PC-9 (cell line): ENCODE data around the gene IFITM1. TPM values are rescaled to one million over a fixed set of nuclear protein-coding genes. Genes with fewer than 3 reads are reported as not detected.

Experiments used
- BruUV-seq: library from RNA; stranded (reverse); fragments of 400-500 nt; replicated peaks from 2 replicates; lab custom pipeline; 2021; lab: Mats Ljungman, UMichigan
- CTCF ChIA-PET: fragments of 300-600 bp; sonication (Branson Sonifier 250); formaldehyde crosslinking; loops from one replicate; lab custom pipeline; 2022; ENCODE audit warnings: antibody characterized with exemption; lab: Charles Lee
- POLR2A ChIA-PET: fragments of 300-600 bp; sonication (Branson Sonifier 250); formaldehyde crosslinking; loops from one replicate; lab custom pipeline; 2022; ENCODE audit warnings: antibody characterized with exemption; ENCODE audit not compliant: unreplicated experiment; lab: Charles Lee
- DNase-seq, 2 experiments: peaks; one replicate each; pipeline versions ENCODE4 v3.0.0 to v3.0.0-alpha.2; 2015 to 2022; ENCODE audit warnings: mixed read lengths in 1 of 2
- H2AFZ ChIP-seq: fragments of 200-600 bp; sonication (generic); 2 replicates; pipeline ENCODE4 v1.8.1; 2017; ENCODE audit warnings: antibody characterized with exemption
- H3F3A ChIP-seq: fragments of 200-600 bp; sonication (generic); 2 replicates; pipeline ENCODE4 v1.8.1; 2017; ENCODE audit warnings: antibody characterized with exemption, mild to moderate bottlenecking, low read depth; ENCODE audit not compliant: insufficient read depth
- H3K27ac ChIP-seq: fragments of 200-600 bp; sonication (generic); 2 replicates; pipeline ENCODE4 v1.6.1; 2016; ENCODE audit warnings: mixed run types
- H3K27me3 ChIP-seq: fragments of 200-600 bp; sonication (generic); 2 replicates; pipeline ENCODE4 v1.6.1; 2016; ENCODE audit warnings: low read depth, mixed run types; ENCODE audit not compliant: insufficient read depth
- H3K36me3 ChIP-seq: fragments of 200-600 bp; sonication (generic); 2 replicates; pipeline ENCODE4 v1.6.1; 2016; ENCODE audit warnings: low read depth, mixed run types
- H3K4me1 ChIP-seq: fragments of 200-600 bp; sonication (generic); replicated peaks from 2 replicates; pipeline ENCODE4 v1.6.1; 2016; ENCODE audit warnings: mixed run types; ENCODE audit not compliant: insufficient read depth
- H3K4me2 ChIP-seq: fragments of 200-600 bp; sonication (generic); 2 replicates; pipeline ENCODE4 v1.6.1; 2017; ENCODE audit warnings: mixed run types
- H3K4me3 ChIP-seq: fragments of 200-600 bp; sonication (generic); 2 replicates; pipeline ENCODE4 v1.6.1; 2016; ENCODE audit warnings: mixed run types
- H3K79me2 ChIP-seq: fragments of 200-600 bp; sonication (generic); 2 replicates; pipeline ENCODE4 v1.6.1; 2017; ENCODE audit warnings: low read depth, mixed run types
- H3K9me2 ChIP-seq: fragments of 200-600 bp; sonication (generic); 2 replicates; pipeline ENCODE4 v1.8.1; 2017; ENCODE audit warnings: mild to moderate bottlenecking; ENCODE audit not compliant: insufficient read depth
- H3K9me3 ChIP-seq: fragments of 200-600 bp; sonication (generic); 2 replicates; pipeline ENCODE4 v1.8.1; 2016; ENCODE audit warnings: low read depth; ENCODE audit not compliant: insufficient read depth
- H4K20me1 ChIP-seq: fragments of 200-600 bp; sonication (generic); 2 replicates; pipeline ENCODE4 v1.8.1; 2017; ENCODE audit not compliant: insufficient read depth
- EZH2 ChIP-seq: fragments of 200-600 bp; sonication (generic); IDR thresholded peaks from 2 replicates; pipeline ENCODE4 v1.8.0; 2017; ENCODE audit warnings: antibody characterized with exemption, low read depth
- intact Hi-C: fragments of 100-400 bp; cut with micrococcal nuclease; formaldehyde crosslinking; loops from one replicate; pipeline ENCODE4 v1.10.0; 2022; ENCODE audit not compliant: unreplicated experiment
- total RNA-seq: library from RNA; stranded (reverse); gene quantifications from 2 replicates; pipeline ENCODE4 v1.2.3, GENCODE V29; 2021
- TF ChIP-seq, protein P1 (sequence below): fragments of 200-600 bp; sonication (generic); conservative IDR thresholded peaks from 2 replicates; pipeline ENCODE4 v1.6.1; 2017; ENCODE audit warnings: mixed run types, antibody characterized with exemption, mild to moderate bottlenecking, moderate library complexity

Gene IFITM1
- total RNA-seq, 1 experiment from 2014 or later = 9.5 TPM

DNA sequence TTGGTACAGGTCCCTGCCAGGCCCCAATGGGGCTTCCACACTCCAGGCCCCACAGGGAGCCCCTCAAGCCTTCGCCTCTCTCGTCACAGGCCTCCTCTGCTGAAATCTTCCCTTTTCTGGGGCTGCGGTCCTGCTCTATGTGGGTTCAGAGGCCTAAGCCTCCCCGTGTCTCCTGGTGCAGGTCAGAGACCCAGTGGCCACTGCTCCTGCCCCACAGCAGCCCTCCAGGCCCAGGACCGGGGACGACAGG is 12.7 kb downstream of the IFITM1 start:
- Histone ChIP-seq H3K9me3 (no peaks in the 10 kb centered on the region), H3K9me2 (no peaks in the 10 kb centered on the region), H3K79me2 (no peaks in the 10 kb centered on the region), H3K27me3 (no peaks in the 10 kb centered on the region), H2AFZ (no peak overlapping the region), H3K36me3 (no peaks in the 10 kb centered on the region), H3K4me2 (no peak overlapping the region), H4K20me1 (no peaks in the 10 kb centered on the region), H3K4me1 (no peaks in the 10 kb centered on the region), H3K4me3 (no peak overlapping the region), H3F3A (no peaks in the 10 kb centered on the region), H3K27ac (no peak overlapping the region)
- no peak for TF ChIP-seq EZH2
- TF ChIP-seq, protein P1, sequence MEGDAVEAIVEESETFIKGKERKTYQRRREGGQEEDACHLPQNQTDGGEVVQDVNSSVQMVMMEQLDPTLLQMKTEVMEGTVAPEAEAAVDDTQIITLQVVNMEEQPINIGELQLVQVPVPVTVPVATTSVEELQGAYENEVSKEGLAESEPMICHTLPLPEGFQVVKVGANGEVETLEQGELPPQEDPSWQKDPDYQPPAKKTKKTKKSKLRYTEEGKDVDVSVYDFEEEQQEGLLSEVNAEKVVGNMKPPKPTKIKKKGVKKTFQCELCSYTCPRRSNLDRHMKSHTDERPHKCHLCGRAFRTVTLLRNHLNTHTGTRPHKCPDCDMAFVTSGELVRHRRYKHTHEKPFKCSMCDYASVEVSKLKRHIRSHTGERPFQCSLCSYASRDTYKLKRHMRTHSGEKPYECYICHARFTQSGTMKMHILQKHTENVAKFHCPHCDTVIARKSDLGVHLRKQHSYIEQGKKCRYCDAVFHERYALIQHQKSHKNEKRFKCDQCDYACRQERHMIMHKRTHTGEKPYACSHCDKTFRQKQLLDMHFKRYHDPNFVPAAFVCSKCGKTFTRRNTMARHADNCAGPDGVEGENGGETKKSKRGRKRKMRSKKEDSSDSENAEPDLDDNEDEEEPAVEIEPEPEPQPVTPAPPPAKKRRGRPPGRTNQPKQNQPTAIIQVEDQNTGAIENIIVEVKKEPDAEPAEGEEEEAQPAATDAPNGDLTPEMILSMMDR = no peak
- DNase-seq = no peak
- intact Hi-C loops = no loop called here
- ChIA-PET POLR2A (no interaction called here), CTCF (no interaction called here)
- no TSS peak for BruUV-seq

- H3K4me2 ChIP-seq = no peak overlapping the region
- POLR2A ChIA-PET = no interaction called here
- H3K9me2 ChIP-seq = no peaks in the 10 kb centered on the region
- no peak overlapping the region for H3K27ac ChIP-seq
- H3K36me3 ChIP-seq = no peaks in the 10 kb centered on the region
- H2AFZ ChIP-seq = no peak overlapping the region
- intact Hi-C loops = no loop called here
- no peak overlapping the region for H3K4me3 ChIP-seq
- H3K79me2 ChIP-seq = no peaks in the 10 kb centered on the region
- BruUV-seq = no TSS peak
- H4K20me1 ChIP-seq = no peaks in the 10 kb centered on the region
- DNase-seq = no peak
- H3K9me3 ChIP-seq = no peaks in the 10 kb centered on the region
- H3K4me1 ChIP-seq = no peaks in the 10 kb centered on the region
- no peak for TF ChIP-seq EZH2
- TF ChIP-seq, protein P1 = no peak
- no peaks in the 10 kb centered on the region for H3K27me3 ChIP-seq
- CTCF ChIA-PET = no interaction called here
- H3F3A ChIP-seq = no peaks in the 10 kb centered on the region
Observed at GRCh38 chr11:326842-327580, 13.2 kb downstream of the IFITM1 start.

GRCh38 chr11:327581-327923 is 13.7 kb downstream of the IFITM1 start:
- TF ChIP-seq, protein P1 = no peak
- no peak for TF ChIP-seq EZH2
- Histone ChIP-seq H4K20me1 (no peaks in the 10 kb centered on the region), H3K27me3 (no peaks in the 10 kb centered on the region), H3K36me3 (no peaks in the 10 kb centered on the region), H3K4me3 (no peak overlapping the region), H3K4me1 (no peaks in the 10 kb centered on the region), H3K9me3 (no peaks in the 10 kb centered on the region), H3K27ac (no peak overlapping the region), H3K9me2 (no peaks in the 10 kb centered on the region), H3K4me2 (no peak overlapping the region), H2AFZ (no peak overlapping the region), H3K79me2 (no peaks in the 10 kb centered on the region), H3F3A (no peaks in the 10 kb centered on the region)
- POLR2A ChIA-PET = no interaction called here
- DNase-seq = no peak
- CTCF ChIA-PET = no interaction called here
- intact Hi-C loops = no loop called here
- no TSS peak for BruUV-seq
